ENCODE results near the gene SGPP2.

GRCh38 chr2:222485367-222486211 lies 61.2 kb downstream of the SGPP2 start:
- no peak for TF ChIP-seq CTCF (IDR thresholded peaks at IDR 0.05)
- no peak for TF ChIP-seq POLR2A (IDR thresholded peaks at IDR 0.05)
